HG03442 (cell line): ENCODE measurements around the gene PCYT2.

Experiments
- ATAC-seq: cut with Tn5 transposase; IDR thresholded peaks from one replicate; pipeline ENCODE4 v1.9.1; 2021; ENCODE audit warnings: mild to moderate bottlenecking, moderate library complexity; ENCODE audit not compliant: unreplicated experiment

PCYT2 gene

DNA sequence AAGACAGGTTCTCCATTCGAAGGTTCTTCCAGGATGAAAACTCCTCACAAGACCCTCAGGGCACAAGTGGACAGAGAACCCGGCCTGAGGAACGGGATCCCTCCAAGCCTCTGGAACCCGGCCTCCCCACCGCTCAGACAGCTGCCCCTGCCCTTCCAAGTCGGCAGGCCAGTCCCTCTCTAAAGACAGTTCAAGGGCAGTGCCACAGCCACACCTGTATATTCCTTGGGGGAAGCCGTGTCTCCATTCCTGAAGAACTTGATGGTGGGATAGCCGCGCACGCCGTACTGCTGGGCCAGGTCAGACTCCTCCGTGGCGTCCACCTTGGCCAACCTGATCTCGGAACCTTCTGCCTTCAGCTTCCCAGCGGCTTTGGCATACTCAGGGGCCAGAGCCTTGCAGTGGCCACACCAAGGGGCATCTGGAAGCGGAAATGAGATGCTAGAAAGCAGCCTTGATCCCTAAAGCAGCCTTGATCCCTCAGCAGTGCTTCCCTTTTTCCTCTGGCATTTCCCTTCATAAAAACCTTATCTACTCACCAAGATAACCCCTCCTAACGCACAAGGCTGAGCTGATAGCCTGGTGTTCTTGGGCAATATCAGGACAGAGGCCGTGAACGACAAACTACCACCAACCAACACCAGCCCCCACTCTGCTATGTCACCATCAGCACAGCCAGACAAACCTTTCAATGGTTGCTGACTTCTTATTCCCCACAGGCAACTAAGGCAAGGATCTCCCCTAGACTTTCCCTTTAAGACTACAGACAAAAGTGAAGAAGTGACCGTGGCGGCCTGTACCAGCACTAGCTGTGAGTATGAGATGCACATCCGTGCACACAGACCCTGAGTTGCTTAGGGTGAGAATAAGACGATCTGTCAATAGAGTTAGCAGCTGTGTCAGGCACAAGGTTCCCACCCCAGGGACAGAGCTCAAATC lies 52.0 kb downstream of the PCYT2 start:
- ATAC-seq, result no peak

DNA sequence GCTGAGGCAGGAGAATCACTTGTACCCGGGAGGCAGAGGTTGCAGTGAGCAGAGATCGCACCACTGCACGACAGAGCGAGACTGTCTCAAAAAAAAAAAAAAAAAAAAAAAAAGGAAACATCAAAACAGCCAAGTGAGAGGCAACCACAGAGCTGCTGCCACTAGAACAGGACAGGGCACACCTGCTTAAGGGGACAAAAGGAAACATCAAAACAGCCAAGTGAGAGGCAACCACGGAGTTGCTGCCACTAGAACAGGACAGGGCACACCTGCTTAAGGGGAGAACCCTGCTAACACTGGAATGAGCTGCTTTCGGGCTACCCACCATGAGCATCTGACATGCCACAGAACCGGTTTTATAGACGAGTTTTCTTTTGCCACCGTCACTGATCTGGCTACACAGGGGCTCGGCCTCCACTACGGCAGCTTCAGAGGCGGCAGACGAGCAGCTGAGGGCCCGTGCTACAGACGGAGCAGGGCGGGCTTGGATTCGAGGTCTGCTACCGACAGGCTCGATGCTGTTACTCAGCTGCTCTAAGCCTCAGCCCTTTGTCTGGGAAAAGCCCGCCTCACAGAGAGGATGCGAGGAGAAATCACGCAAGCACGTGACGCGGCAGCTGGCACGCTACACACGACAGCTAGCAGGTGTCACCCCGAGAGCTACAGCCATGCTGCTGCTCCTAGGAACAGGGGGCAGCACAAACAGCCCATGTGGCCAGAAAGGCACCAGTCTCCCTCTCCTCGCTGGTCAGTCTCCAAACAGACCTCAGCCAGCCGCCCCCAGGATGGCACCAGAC lies 52.8 kb downstream of the PCYT2 start:
- no peak for ATAC-seq

DNA sequence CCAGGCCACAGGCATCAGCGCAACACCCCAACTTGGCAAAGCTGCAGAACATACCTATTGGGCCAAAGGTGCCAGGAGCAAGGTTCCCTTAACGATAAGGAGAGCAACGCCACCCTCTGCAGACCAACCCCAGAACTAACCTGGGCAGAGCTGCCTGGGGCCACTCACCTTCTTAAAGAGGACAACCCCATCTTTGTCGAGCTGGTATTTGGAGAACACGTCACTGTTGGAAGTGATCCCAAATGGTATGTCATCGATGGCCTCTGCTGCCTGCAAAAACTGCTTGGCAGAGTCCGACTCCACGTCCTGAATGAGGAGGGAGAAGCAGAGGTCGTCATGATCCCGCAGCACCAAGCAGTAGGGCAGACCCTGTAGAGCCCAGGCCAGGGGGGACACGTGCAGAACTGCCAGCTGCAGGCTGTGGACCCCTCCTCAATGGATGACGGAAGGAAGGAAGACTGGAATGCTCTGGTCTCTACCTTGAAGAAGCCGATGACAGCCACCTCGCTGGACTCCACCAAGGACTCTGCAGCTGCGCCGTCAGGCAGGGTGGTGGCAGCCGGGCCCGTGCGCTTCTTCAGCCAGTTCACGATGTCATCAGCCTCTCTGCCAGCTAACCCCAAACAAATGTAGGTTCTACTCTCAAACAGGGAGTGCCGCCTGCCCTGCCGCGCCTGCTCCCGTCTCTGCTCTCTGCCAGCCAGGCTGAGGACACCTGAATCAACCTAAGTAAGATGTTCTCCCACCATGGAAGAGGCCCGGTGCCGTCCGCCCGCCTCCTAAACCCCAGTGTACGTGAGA lies 56.0 kb downstream of the PCYT2 start:
- no peak for ATAC-seq

DNA sequence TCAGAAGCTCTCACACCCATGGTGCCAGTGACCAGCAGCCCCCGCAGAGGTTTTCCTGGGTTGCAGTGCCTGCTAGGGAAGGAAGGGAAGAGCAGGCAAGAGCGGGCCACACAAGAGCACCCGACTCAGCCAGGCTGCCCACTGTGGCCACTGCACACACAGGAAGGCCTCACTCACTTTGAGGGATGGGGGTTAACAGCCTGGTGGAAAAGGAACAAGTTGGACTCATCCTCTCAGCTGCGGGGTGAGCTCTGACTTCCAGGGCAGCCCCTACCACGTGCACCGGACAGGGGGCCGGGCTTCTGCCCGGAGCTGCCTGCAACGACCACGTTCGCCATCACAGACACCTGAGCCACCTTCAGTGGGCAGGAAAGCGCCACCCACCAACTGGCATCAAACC lies 59.0 kb downstream of the PCYT2 start:
- ATAC-seq, result no peak

DNA sequence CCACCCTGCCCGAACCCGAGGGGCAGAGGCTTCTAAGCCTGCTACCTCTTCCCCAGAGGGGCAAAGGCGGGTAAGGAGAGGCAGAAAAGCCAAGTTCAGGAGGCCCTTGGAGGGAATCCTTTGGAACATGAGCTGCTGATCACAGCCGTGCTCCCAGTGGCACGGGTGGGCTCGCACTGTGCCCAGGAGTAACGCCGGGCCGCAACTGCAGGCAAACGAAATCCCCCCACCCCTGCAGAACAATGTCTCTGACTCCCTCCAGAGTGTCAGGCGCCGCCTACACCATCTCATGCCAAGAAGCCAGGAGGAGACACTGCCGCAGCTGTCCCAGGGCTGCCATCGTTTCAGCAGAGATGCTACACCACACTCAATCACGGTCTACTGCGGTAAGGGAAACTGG lies 59.8 kb downstream of the PCYT2 start:
- ATAC-seq, result no peak
